GM19025 (cell line): ENCODE results near the gene PRR16.

Experiments used
- ATAC-seq: cut with Tn5 transposase; IDR thresholded peaks from one replicate; pipeline ENCODE4 v1.9.1; 2021; ENCODE audit warnings: mild to moderate bottlenecking, low read depth, moderate library complexity; ENCODE audit not compliant: unreplicated experiment

PRR16 gene

GRCh38 chr5:120564013-120564412 lies 99.9 kb downstream of the PRR16 start:
- no peak for ATAC-seq

DNA sequence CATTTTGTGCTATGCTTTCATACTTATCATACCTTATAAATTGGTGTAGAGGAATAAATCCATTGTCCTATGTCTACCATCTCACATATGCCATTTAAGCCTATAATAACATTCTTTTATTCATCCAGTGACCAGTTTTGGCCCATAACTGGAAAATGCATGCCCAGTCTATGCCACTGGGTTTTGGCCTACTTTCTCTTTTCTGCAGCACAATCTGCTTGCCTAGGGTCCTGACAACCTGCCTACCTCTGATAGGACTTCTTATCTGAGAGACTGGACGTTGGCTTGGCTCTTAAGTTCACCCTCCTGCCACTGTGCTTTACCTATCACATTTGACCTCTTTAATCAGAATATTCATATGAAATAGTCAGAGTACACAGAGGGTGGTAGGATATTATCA lies 103.0 kb downstream of the PRR16 start:
- ATAC-seq, result no peak

- ATAC-seq, result no peak
Measured at GRCh38 chr5:120567921-120568320, 103.8 kb downstream of the PRR16 start.

DNA sequence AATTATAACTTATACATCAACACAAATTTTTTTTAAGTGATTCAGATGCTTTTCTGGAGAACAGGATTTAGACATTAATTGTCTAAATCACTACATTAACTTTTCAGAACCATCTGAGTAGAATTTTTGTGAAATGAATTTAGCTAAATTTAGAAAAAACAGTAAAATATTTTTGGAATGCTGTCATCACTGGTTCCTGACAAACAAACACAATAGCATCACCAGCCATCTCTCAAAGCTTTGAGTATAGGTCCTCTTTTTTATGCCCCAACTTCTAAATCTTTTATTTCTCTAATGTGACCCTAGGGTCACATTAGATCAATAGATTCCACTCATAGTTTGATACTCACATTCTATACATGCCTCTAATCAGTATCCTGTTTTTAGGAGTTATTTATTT lies 104.6 kb downstream of the PRR16 start:
- ATAC-seq, result no peak

DNA sequence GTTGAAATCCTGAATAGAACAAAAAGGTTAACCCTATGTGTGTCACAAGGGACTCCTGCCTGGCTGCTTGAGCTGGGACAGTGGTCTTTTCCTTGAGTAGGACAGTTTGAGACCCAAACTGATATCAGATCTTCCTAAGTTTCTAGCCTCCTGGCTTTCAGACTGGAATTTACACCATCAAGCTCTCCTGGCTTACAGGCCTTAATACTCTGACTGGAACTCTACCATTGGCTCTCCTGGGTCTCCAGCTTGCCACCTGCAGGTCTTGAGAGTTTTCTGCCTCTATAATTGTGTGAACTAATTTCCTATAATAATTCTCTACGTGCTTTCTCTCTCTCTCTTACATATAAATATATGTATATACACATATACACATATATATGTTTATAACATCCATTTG lies 112.5 kb downstream of the PRR16 start:
- ATAC-seq, result no peak

GRCh38 chr5:120582635-120583034 lies 118.5 kb downstream of the PRR16 start:
- no peak for ATAC-seq

DNA sequence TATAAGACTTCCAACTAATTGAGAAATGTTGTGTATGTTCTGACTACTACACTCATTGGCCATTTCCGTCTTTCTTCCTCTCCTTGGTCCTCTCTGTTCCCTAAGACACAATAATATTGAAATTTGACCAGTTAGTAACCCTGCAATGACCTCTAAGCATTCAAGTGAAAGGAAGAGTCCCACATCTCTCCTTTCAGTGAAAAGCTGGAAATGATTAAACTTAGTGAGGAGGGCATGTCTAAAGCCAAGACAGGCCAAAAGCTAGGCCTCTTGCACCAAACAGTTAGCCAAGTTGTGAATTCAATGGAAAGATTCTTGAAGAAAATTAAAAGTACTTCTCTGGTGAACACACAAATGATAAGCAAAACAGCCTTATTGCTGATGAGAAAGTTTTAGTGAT lies 122.5 kb downstream of the PRR16 start:
- ATAC-seq, result no peak

GRCh38 chr5:120591911-120592310 lies 127.8 kb downstream of the PRR16 start:
- no peak for ATAC-seq

DNA sequence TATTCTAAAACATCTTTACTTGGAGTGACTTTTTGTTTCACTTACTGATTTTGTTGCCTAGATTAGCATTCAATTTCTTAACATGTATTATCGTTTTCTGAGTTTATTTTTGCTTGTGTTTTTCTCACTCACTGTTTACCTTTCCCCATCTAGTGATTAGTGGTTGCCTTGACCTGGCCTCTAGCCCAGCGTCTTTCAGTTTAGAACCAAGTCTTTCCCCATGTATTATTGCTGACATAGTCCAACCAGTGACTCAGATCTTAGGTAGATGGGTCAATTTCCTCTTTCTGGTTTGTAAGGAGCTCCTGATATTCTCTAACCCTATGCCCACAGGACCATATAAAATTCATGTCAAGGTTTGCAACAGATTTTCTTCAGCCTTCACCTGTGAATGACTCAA lies 135.5 kb downstream of the PRR16 start:
- no peak for ATAC-seq

DNA sequence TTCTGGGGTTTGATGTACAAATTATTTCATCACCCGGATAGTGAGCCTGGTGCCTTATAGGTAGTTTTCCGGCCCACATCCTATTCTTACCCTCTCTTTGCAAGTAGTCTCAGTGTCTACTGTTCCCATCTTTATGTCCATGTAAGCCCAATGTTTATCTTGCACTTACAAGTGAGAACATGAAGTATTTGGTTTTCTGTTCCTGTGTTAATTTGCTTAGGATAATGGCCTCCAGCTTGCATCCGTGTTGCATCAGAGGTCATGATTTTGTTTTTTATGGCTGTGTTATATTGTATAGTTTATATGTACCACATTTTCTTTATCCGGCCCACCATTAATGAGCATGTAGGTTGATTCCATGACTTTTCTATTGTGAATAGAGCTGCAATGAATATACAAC lies 136.5 kb downstream of the PRR16 start:
- no peak for ATAC-seq

GRCh38 chr5:120602033-120602432 lies 137.9 kb downstream of the PRR16 start:
- no peak for ATAC-seq

DNA sequence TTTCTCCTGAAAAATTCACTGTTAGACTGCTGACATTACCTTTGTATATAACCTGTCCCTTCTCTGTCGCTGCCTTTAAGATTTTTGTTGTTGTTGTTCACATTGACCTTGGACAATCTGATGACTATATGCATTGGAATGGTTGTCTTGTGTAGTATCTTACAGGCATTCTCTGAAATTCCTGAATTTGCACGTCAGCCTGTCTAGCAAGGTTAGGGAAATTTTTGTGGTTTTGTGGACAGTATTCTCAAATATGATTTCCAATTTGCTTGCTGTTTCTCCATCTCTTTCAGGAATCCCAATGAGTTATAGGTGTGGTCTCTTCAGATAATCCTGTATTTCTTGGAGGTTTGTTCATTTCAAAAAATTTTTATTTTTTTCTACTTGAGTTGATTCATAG lies 140.8 kb downstream of the PRR16 start:
- no peak for ATAC-seq

DNA sequence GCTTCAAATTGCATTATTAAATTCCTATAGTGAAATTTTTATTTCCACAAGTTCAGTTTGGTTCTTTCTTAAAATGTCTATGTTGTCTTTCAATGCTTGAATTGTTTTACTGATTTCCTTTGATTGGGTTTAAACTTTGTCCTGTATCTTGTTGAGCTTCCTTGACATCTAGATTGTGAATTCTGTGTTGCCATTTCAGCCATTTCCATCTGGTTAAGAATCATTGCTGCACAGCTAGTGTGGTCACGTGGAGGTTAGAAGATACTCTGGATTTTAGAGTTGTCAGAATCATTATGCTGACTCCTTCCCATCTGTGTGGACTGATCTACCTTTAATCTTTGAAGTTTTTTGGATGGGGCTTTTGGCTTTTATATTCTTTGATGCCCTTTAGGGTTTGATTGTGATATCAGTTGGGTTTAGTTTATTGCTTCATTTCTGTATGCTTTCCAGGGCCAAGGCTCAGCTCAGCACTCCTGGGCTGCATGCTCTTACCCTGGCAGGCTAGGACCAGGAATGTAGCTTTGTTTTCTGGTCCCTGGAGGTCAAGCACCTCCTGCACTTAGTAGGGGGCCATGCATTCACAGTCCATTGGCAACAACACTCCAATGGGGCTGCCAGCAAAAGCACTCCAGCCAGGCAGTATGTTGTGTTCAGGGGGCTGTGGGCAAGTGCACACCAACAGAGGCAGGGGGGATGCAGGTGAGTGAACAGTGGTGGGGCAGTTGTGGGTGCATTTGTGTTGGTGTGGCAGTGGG lies 141.4 kb downstream of the PRR16 start:
- no peak for ATAC-seq

DNA sequence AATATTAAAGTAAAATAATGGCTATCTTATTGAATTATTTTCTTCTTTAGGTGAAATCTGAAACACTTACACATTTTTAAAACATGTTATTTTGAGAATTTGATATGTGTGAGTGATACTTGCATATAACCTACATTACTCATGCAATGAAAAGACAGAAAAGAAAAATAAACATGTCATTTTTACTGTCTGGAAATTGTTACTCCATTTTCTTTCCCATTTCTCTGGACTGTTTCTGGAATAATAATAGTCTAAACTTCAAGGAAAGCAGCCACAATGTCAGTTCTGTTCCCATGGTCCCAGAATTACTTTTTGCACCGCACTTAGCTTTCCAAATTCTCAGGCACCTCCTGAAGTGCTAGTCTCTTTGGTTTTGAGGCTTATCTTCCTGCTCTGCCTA lies 145.5 kb downstream of the PRR16 start:
- ATAC-seq, result no peak

- ATAC-seq, result no peak
Measured at GRCh38 chr5:120610145-120610544, 146.0 kb downstream of the PRR16 start.

- ATAC-seq, result no peak
Measured at GRCh38 chr5:120613729-120614128, 149.6 kb downstream of the PRR16 start.

- ATAC-seq, result no peak
Measured at GRCh38 chr5:120614531-120615180, 150.6 kb downstream of the PRR16 start.

DNA sequence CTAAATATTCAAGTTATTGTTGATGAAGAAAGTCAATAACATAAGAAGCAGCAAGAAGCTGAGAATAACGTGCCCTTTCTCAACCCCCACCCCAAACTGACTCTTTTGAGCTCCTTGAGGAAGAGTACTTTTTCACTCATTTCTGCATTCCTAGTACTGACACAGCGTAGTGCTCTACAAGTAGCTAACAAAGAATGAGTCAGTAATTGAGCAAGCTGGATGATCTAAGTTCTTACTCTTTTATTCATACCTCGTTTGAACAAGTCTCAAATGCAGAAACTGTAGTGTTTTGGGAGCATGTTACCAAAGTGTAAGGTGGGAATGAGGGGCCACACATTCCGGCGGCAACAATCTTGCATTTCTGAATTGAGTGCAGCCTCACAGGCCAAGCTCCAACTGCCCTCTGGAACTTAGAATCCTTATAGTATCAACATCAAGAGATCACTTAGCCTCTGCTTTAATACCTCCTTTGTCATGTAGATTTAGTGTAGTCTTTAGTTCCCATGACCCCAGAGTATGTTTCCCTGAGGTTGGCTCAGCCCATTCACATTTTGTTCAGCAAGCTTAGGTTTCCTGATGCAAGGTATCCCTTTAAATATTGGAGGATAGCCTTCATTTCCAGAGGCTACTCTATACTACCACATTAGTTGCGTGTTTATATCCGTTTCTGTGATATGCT lies 152.0 kb downstream of the PRR16 start:
- no peak for ATAC-seq

GRCh38 chr5:120621339-120621738 lies 157.2 kb downstream of the PRR16 start:
- no peak for ATAC-seq

DNA sequence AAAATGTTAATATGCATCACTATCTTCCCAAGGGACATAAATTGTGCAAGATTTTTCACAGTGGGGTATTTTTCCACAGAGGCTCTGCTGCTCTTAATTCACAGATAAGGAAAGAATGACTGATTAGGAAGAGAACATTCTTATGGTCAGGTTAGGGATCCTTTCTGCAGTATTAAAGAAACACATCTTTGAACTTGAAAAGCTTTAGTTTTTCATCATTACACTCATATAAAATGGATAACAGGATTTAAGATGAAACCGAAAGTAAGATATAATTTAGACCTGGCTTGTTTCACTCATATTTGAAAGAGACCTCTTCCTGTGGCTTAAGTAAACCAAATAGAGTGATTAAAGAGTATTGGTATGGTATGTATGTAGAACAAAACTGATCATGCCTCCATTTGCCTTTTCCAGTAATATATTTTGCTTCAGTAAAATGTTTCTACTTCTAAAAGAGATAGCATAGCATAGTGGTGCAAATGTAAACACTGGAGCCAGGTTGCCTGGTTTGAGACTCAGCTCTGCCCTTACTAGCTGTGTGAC lies 160.0 kb downstream of the PRR16 start:
- no peak for ATAC-seq

GRCh38 chr5:120628156-120628555 lies 164.1 kb downstream of the PRR16 start:
- no peak for ATAC-seq
